ENCODE results near the gene PPP1R15A.
"Not testable (repeated sequence)": the region's sequence is repeated elsewhere in the genome, so short reads cannot be mapped to it uniquely, and the experiment has no call there.

The PPP1R15A gene

GRCh38 chr19:48914181-48914580, 42.0 kb downstream of the PPP1R15A start:
- no peak for DNase-seq (ENCODE audit: low read depth in 2 of 2)

GRCh38 chr19:48915757-48916156, 43.5 kb downstream of the PPP1R15A start:
- no peak for DNase-seq (ENCODE audit: low read depth in 2 of 2)

- DNase-seq (ENCODE audit: low read depth in 2 of 2), result no peak
These were observed 45.9 kb downstream of the PPP1R15A start for GRCh38 chr19:48918071-48918470.

- DNase-seq (ENCODE audit: low read depth in 2 of 2), result no peak
These were observed 46.6 kb downstream of the PPP1R15A start for GRCh38 chr19:48918801-48919247.

GRCh38 chr19:48919271-48919670, 47.0 kb downstream of the PPP1R15A start:
- DNase-seq (ENCODE audit: low read depth in 2 of 2), result not testable (repeated sequence)

GRCh38 chr19:48920949-48921348, 48.7 kb downstream of the PPP1R15A start:
- DNase-seq (ENCODE audit: low read depth in 2 of 2), result no peak

GRCh38 chr19:48921721-48922500, 49.7 kb downstream of the PPP1R15A start:
- DNase-seq (ENCODE audit: low read depth in 2 of 2), result no peak

GRCh38 chr19:48922548-48923490, 50.6 kb downstream of the PPP1R15A start:
- DNase-seq (ENCODE audit: low read depth in 2 of 2), result no peak

- no peak for DNase-seq (ENCODE audit: low read depth in 2 of 2)
These were observed 53.1 kb downstream of the PPP1R15A start for GRCh38 chr19:48925240-48925843.
